Effector memory CD4-positive, alpha-beta T cell (primary cell): Measurements from ENCODE around the gene ANKMY2.
"Not testable (repeated sequence)": the region's sequence is repeated elsewhere in the genome, so short reads cannot be mapped to it uniquely, and the experiment has no call there.

ENCODE experiments used
- DNase-seq, 3 donors: peaks; one replicate each; pipeline ENCODE4 v3.0.0-alpha.2; 2020
- H3K27ac ChIP-seq: 2 replicates; pipeline ENCODE4 v1.7.0; 2013; ENCODE audit warnings: mild to moderate bottlenecking, low read length, moderate library complexity; ENCODE audit not compliant: insufficient read depth, poor library complexity, severe bottlenecking
- H3K27me3 ChIP-seq: replicated peaks from 2 replicates; pipeline ENCODE4 v1.7.0; 2013; ENCODE audit warnings: mild to moderate bottlenecking, low read length; ENCODE audit not compliant: insufficient read depth, control insufficient read depth, poor library complexity, severe bottlenecking
- H3K36me3 ChIP-seq: 2 replicates; pipeline ENCODE4 v1.7.0; 2013; ENCODE audit warnings: mild to moderate bottlenecking, low read length, moderate library complexity; ENCODE audit not compliant: control insufficient read depth, insufficient read depth
- H3K4me1 ChIP-seq: 2 replicates; pipeline ENCODE4 v1.7.0; 2013; ENCODE audit warnings: low read length, mild to moderate bottlenecking; ENCODE audit not compliant: control insufficient read depth, insufficient read depth, poor library complexity, severe bottlenecking
- H3K4me3 ChIP-seq: 2 replicates; pipeline ENCODE4 v1.7.0; 2013; ENCODE audit warnings: low read length, low read depth, mild to moderate bottlenecking; ENCODE audit not compliant: insufficient read depth, poor library complexity, severe bottlenecking
- H3K9me3 ChIP-seq: 2 replicates; pipeline ENCODE4 v1.7.0; 2013; ENCODE audit warnings: mild to moderate bottlenecking, low read length, moderate library complexity; ENCODE audit not compliant: control insufficient read depth

Gene ANKMY2

DNA sequence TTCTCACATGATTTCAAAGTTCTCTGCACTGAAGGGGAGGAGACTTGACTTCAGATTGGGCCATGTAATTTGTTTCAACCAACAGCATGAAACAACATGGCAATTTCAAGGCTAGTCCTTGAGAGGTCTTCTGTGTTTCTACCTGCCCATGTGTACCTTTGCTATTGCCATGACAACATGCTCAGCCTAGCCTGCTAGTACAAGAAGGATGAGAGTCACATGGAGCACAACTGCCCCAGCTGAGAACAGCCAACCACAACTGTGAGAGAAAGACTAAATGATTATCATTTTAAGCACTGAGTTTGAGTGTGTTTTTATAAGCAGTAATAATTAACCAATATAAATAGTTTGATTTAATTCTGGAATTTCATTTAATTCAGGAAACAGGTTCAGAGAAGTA is 41.9 kb downstream of the ANKMY2 start:
- H3K27me3 ChIP-seq = no peaks in the 10 kb centered on the region
- H3K9me3 ChIP-seq = no peaks in the 10 kb centered on the region
- H3K4me1 ChIP-seq = no peaks in the 10 kb centered on the region
- peaks cover 15% of the 10 kb centered on the region for H3K36me3 ChIP-seq
- H3K27ac ChIP-seq = no peak overlapping the region
- no peak overlapping the region for H3K4me3 ChIP-seq
- DNase-seq = no peak

DNA sequence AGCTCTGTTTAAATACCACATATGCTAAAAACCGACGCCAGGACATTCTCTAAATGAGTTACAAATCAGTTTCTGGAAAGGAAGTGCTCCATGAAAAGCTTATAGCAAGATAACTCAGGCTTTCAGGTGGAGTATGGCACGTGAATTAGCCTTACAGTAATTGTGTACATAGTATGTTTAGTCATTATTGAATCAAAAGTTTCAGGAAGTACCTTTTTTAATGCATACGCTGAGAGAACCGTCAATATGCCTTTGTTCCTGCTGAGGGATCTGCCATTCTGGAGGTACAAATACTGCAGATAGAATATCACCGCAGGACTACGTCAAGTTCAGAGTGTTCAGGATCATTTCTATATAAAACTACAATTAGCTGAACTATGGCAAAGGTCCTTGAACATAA is 45.7 kb downstream of the ANKMY2 start:
- Histone ChIP-seq H3K36me3 (peaks cover 11% of the 10 kb centered on the region), H3K27ac (no peak overlapping the region), H3K4me1 (no peaks in the 10 kb centered on the region), H3K4me3 (no peak overlapping the region), H3K9me3 (no peaks in the 10 kb centered on the region), H3K27me3 (no peaks in the 10 kb centered on the region)
- no peak for DNase-seq

DNA sequence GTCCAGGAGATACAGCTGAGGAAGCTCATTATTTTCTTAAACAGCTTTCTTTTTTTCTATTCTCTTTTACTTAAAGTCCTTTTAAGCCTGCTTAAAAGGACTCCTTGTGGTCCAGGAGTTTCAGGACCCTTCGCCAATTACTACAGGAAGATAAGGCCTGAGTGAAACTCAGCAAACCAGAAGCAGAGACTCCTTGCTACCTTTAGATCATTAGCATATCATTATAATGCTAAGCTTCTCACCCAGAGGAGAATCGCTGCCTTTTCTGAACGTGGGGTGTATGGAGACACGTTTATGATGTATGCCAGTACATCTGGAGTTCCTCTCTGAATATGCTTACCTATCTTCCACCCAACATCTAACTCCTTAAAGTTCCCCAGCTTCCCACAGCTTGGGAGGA is 47.5 kb downstream of the ANKMY2 start:
- Histone ChIP-seq H3K27me3 (no peaks in the 10 kb centered on the region), H3K36me3 (peaks cover 6% of the 10 kb centered on the region), H3K4me3 (no peak overlapping the region), H3K27ac (no peak overlapping the region), H3K4me1 (no peaks in the 10 kb centered on the region), H3K9me3 (no peaks in the 10 kb centered on the region)
- no peak for DNase-seq

DNA sequence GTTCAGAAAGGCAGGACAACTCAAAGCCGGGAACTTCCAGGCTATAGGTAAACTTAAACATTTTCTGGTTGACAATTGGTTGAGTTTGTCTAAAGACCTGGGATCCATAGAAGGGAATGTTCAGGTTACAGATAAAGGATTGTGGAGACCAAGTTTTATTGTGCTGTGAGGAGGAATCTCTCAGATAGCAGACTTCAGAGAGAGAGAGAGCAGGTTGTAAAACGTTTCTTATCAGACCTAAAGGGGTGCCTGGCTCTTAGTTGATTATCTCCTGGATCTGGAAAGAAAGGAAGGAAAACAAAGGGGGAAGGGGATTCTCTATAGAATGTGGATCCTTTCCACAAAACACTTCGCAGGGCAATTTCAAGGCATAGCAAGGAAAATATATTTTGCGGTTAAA is 50.0 kb downstream of the ANKMY2 start:
- not testable (repeated sequence) for H3K9me3 ChIP-seq, H3K27me3 ChIP-seq, H3K36me3 ChIP-seq, H3K4me3 ChIP-seq, DNase-seq, H3K4me1 ChIP-seq, H3K27ac ChIP-seq

DNA sequence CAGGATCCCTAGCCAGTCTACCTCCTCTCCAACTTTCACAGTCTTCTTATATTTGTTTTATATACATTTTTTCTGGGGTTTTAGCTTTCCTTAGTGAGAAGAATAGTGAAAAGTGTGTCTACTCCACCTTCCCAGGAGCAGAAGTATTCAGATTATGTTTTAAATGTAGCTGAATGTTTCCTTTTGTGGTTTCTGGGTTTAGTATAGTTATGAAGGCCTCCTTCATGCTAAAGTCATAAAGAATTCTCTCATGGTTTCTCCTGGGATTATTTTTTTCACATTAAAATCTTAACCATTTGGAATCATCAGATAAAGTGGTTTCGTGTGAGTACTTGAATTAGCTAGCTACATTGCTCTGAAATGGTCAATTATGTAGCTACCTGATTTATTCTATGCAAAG is 50.9 kb downstream of the ANKMY2 start:
- Histone ChIP-seq H3K36me3 (no peaks in the 10 kb centered on the region), H3K4me3 (no peak overlapping the region), H3K9me3 (no peaks in the 10 kb centered on the region), H3K27me3 (no peaks in the 10 kb centered on the region), H3K27ac (no peak overlapping the region), H3K4me1 (no peaks in the 10 kb centered on the region)
- no peak for DNase-seq

DNA sequence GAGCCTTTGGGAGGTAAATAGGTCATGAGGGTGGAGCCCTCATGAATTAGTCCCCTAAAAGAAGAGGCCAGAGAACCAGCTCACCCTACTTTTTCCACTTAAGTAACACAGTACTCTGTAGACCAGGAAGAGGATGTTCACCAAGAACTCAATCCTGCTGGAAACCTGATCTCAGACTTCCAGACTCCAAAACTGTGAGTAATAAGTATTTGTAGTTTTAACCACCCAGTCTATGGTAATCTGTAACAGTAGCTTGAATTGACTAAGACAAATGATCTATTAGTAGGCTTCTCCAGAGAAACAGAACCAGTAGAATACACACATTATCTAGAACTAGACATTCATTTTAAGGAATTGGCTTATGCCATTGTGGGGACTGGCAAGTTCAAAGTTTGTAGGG is 51.5 kb downstream of the ANKMY2 start:
- no peak for DNase-seq
- Histone ChIP-seq H3K4me1 (no peaks in the 10 kb centered on the region), H3K36me3 (no peaks in the 10 kb centered on the region), H3K27me3 (no peaks in the 10 kb centered on the region), H3K4me3 (no peak overlapping the region), H3K9me3 (no peaks in the 10 kb centered on the region), H3K27ac (no peak overlapping the region)

DNA sequence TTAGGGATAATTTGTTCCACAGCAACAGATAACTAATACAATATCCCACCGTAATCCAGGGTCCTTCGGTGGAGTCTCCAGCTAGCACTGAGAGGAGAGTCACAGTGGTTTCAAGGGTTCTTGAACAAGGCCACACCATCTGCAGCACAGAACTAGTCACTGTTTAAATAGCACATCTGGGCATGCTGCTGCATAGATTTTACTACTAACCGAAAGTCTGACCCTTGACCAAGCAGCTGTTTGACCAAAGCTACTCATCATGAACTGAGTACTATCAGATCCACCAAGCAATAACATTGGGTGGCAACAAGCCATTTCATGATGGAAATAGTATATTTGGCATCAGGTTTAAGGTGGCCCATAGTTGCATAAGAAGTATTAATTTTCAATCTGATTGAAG is 53.2 kb downstream of the ANKMY2 start:
- DNase-seq = no peak
- H3K27me3 ChIP-seq = no peaks in the 10 kb centered on the region
- no peaks in the 10 kb centered on the region for H3K36me3 ChIP-seq
- no peaks in the 10 kb centered on the region for H3K9me3 ChIP-seq
- H3K4me3 ChIP-seq = no peak overlapping the region
- H3K27ac ChIP-seq = no peak overlapping the region
- H3K4me1 ChIP-seq = no peaks in the 10 kb centered on the region

DNA sequence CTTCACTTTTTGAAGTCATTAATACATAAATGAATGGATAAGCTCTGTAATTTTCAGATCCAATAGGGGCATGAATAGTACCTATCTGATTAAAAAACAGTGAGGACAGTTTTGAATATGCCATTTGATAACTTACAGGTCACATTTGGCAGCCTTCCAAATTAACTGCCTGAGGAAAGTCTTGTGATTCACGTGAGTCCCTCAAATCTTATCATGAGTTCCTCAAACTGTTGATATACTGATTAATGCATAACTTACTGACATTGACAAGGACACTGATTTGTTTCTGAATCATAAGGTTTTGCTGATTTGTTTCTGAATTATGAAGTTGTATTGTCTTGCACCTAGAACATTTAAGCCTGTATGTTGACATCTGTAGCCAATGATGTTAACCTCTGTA is 55.1 kb downstream of the ANKMY2 start:
- H3K9me3 ChIP-seq = no peaks in the 10 kb centered on the region
- H3K27ac ChIP-seq = no peak overlapping the region
- no peak overlapping the region for H3K4me3 ChIP-seq
- no peaks in the 10 kb centered on the region for H3K36me3 ChIP-seq
- no peak for DNase-seq
- H3K4me1 ChIP-seq = no peaks in the 10 kb centered on the region
- no peaks in the 10 kb centered on the region for H3K27me3 ChIP-seq

DNA sequence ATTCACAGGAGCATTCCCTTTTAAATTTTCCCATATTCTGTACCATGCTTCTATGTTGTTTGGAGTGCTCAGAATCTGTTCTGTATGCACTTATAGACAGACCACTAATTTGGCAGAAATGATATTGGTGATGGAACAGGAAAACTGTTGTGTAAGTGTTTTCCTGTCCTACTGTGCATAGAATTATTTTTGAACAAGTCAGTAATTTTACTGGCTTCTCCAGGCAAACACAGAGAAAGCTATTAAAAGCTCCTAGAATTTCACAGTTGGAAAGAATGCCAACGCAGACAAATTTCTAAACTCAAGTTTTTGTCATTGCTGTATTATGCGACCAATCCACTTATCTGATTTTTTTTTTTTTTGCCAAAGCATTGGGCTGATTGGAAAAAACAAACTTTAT is 55.7 kb downstream of the ANKMY2 start:
- no peaks in the 10 kb centered on the region for H3K27me3 ChIP-seq
- no peaks in the 10 kb centered on the region for H3K36me3 ChIP-seq
- no peaks in the 10 kb centered on the region for H3K9me3 ChIP-seq
- no peak overlapping the region for H3K4me3 ChIP-seq
- H3K4me1 ChIP-seq = no peaks in the 10 kb centered on the region
- DNase-seq = no peak
- no peak overlapping the region for H3K27ac ChIP-seq

DNA sequence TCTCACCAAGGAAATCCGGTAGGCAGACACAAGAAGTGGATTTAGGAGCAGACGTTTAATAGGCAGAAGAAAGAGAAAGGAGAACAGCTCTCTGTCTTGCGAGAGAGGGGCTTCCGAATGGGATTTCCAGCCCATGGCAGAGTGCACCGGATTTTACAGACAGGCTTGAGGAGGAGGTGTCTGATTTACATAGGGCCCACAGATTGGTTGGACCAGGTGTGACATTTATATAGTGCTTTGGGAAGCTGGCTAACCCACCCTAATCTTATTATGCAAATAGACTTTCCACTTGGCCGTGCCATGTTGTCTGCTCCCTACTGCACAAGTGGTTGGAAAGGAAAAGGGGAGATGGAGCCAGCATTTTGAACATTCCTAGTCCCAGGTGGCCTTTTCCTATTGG is 57.8 kb downstream of the ANKMY2 start:
- H3K36me3 ChIP-seq = no peaks in the 10 kb centered on the region

DNA sequence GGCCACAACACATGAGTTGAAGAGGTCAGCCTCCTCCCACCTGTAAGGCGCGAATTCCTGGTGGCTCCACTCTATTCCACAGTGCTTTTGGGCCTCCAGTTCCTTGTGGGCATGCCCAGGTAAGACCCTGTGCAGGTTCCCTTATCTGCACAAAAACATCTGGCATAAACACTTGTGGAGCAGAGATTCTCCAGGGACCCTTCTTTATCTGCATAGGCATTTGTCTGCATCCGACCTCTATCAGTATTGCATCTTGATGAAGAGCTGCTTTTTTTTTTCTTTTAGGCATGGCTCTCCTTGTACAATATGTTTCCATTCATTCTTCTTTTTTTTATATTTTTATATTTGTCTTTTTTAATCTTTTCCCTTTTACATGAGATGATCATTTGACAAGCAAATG is 58.4 kb downstream of the ANKMY2 start:
- H3K9me3 ChIP-seq = no peaks in the 10 kb centered on the region

More for the DNA sequence above, 57.8 kb downstream of the ANKMY2 start:
- no peak for DNase-seq
- Histone ChIP-seq H3K4me3 (no peak overlapping the region), H3K4me1 (no peaks in the 10 kb centered on the region), H3K27me3 (no peaks in the 10 kb centered on the region), H3K9me3 (no peaks in the 10 kb centered on the region), H3K27ac (no peak overlapping the region)

More for the DNA sequence above, 58.4 kb downstream of the ANKMY2 start:
- no peak for DNase-seq
- H3K4me3 ChIP-seq = no peak overlapping the region
- H3K27me3 ChIP-seq = no peaks in the 10 kb centered on the region
- no peak overlapping the region for H3K27ac ChIP-seq
- H3K4me1 ChIP-seq = no peaks in the 10 kb centered on the region
- H3K36me3 ChIP-seq = no peaks in the 10 kb centered on the region
